Neuronal stem cell (in vitro differentiated cells): ENCODE measurements around the gene PRTG.
"Not testable (repeated sequence)": the region's sequence is repeated elsewhere in the genome, so short reads cannot be mapped to it uniquely, and the experiment has no call there.

Experiments used
- DNase-seq: peaks from one replicate; pipeline ENCODE4 v3.0.0-alpha.2; 2013; ENCODE audit warnings: low spot score
- H2AFZ ChIP-seq: one replicate; pipeline ENCODE4 v1.6.1; 2013; ENCODE audit warnings: mild to moderate bottlenecking, low read length, inconsistent platforms
- H2AK5ac ChIP-seq: 2 replicates; pipeline ENCODE4 v1.6.1; 2013; ENCODE audit warnings: low read depth, mild to moderate bottlenecking, inconsistent platforms, low read length, moderate library complexity, mixed read lengths
- H2BK120ac ChIP-seq: 2 replicates; pipeline ENCODE4 v1.6.1; 2013; ENCODE audit warnings: low read depth, mild to moderate bottlenecking, inconsistent platforms, low read length, moderate library complexity, mixed read lengths
- H2BK12ac ChIP-seq: one replicate; pipeline ENCODE4 v1.6.1; 2013; ENCODE audit warnings: low read length, inconsistent platforms
- H2BK15ac ChIP-seq: 2 replicates; pipeline ENCODE4 v1.6.1; 2013; ENCODE audit warnings: mild to moderate bottlenecking, low read length, inconsistent platforms, mixed read lengths
- H2BK5ac ChIP-seq: one replicate; pipeline ENCODE4 v1.6.1; 2013; ENCODE audit warnings: inconsistent platforms, mild to moderate bottlenecking, low read length, moderate library complexity
- H3K14ac ChIP-seq: one replicate; pipeline ENCODE4 v1.6.1; 2013; ENCODE audit warnings: low read length, inconsistent platforms
- H3K18ac ChIP-seq: 2 replicates; pipeline ENCODE4 v1.6.1; 2013; ENCODE audit warnings: low read length, inconsistent platforms
- H3K23ac ChIP-seq: 2 replicates; pipeline ENCODE4 v1.6.1; 2013; ENCODE audit warnings: low read depth, mild to moderate bottlenecking, mixed read lengths, low read length, inconsistent platforms; ENCODE audit not compliant: poor library complexity
- H3K27ac ChIP-seq: replicated peaks from 3 replicates; pipeline ENCODE4 v1.5.1; 2013; ENCODE audit warnings: low read length, inconsistent platforms
- H3K27me3 ChIP-seq, 3 experiments: 2 replicates each; pipeline ENCODE4 v1.6.1; 2013; ENCODE audit warnings: low read length in 3 of 3, mild to moderate bottlenecking in 2 of 3, inconsistent platforms in 1 of 3, low read depth in 1 of 3, mixed read lengths in 1 of 3, moderate library complexity in 1 of 3; ENCODE audit not compliant: control insufficient read depth in 3 of 3, insufficient read depth in 3 of 3
- H3K36me3 ChIP-seq, 2 donors: replicated peaks in 1 of 2; 2 replicates each; pipeline ENCODE4 v1.6.1; 2013; ENCODE audit warnings: low read length in 2 of 2; ENCODE audit not compliant: control insufficient read depth in 2 of 2, insufficient read depth in 2 of 2
- H3K4ac ChIP-seq: 2 replicates; pipeline ENCODE4 v1.6.1; 2013; ENCODE audit warnings: inconsistent platforms, mild to moderate bottlenecking, low read length, moderate library complexity
- H3K4me1 ChIP-seq, 2 donors: 1 replicate in 1 of 2; 2 replicates in 1 of 2; pipeline ENCODE4 v1.6.1; 2013; ENCODE audit warnings: low read length in 2 of 2, low read depth in 1 of 2; ENCODE audit not compliant: control insufficient read depth in 2 of 2, insufficient read depth in 1 of 2
- H3K4me2 ChIP-seq: one replicate; pipeline ENCODE4 v1.6.1; 2013; ENCODE audit warnings: mild to moderate bottlenecking, low read length, inconsistent platforms; ENCODE audit not compliant: insufficient read depth, poor library complexity, severe bottlenecking
- H3K4me3 ChIP-seq, 2 donors: 2 replicates each; pipeline ENCODE4 v1.5.1; 2013; ENCODE audit warnings: low read length in 2 of 2, mild to moderate bottlenecking in 2 of 2, inconsistent platforms in 1 of 2, moderate library complexity in 1 of 2
- H3K79me1 ChIP-seq: one replicate; pipeline ENCODE4 v1.6.1; 2013; ENCODE audit warnings: low read depth, mild to moderate bottlenecking, inconsistent platforms, low read length, moderate library complexity
- H3K9ac ChIP-seq: one replicate; pipeline ENCODE4 v1.6.1; 2013; ENCODE audit warnings: mild to moderate bottlenecking, low read depth, low read length, inconsistent platforms; ENCODE audit not compliant: poor library complexity
- H3K9me3 ChIP-seq, 2 donors: replicated peaks in 1 of 2; 2 replicates each; pipeline versions ENCODE3 to v1.6.1; 2013; ENCODE audit warnings: low read length in 2 of 2, mild to moderate bottlenecking in 2 of 2, inconsistent platforms in 1 of 2, low read depth in 1 of 2, mixed read lengths in 1 of 2, moderate library complexity in 1 of 2; ENCODE audit not compliant: control insufficient read depth in 2 of 2, insufficient read depth in 1 of 2
- H4K8ac ChIP-seq: one replicate; pipeline ENCODE4 v1.6.1; 2013; ENCODE audit warnings: low read depth, mild to moderate bottlenecking, inconsistent platforms, low read length, moderate library complexity
- H4K91ac ChIP-seq: one replicate; pipeline ENCODE4 v1.6.1; 2013; ENCODE audit warnings: low read length, low read depth, mild to moderate bottlenecking, inconsistent platforms; ENCODE audit not compliant: poor library complexity
- WGBS, 2 donors: extraction: QIAGEN DNeasy Blood & Tissue Kit; methylation state at CpG; one replicate each; pipeline ENCODE4 v1.1.7; 2013; ENCODE audit warnings: missing lambda C conversion rate in 2 of 2, mixed read lengths in 1 of 2; ENCODE audit not compliant: insufficient read length in 2 of 2, insufficient replicate concordance in 1 of 2; ENCODE audit errors: extremely low coverage in 2 of 2; 5-methylcytosine and 5-hydroxymethylcytosine counted together

The PRTG gene

GRCh38 chr15:55786341-55786740 lies 43.4 kb upstream of the PRTG start:
- H4K8ac ChIP-seq, result no peak overlapping the region
- H3K9me3 ChIP-seq, result peaks cover 0 to 11% of the 10 kb centered on the region in 2 donors
- H3K27me3 ChIP-seq, result no peaks in the 10 kb centered on the region
- H3K4me2 ChIP-seq, result no peak overlapping the region
- H3K18ac ChIP-seq, result no peak overlapping the region
- H2AK5ac ChIP-seq, result peak overlapping the region; percentile 9
- WGBS, 2 donors, result no CpG with 5 or more reads among the region's 3 CpGs
- no peak overlapping the region for H2BK12ac ChIP-seq
- H3K36me3 ChIP-seq, result no peaks in the 10 kb centered on the region
- H4K91ac ChIP-seq, result no peak overlapping the region
- H3K27ac ChIP-seq, result peak overlapping the region; percentile 31
- peak overlapping the region; percentile 88 for H2AFZ ChIP-seq
- no peak overlapping the region for H3K4ac ChIP-seq
- DNase-seq, result no peak
- no peaks in the 10 kb centered on the region for H3K79me1 ChIP-seq
- peaks cover 11 to 17% of the 10 kb centered on the region in 2 donors for H3K4me1 ChIP-seq
- H2BK15ac ChIP-seq, result no peak overlapping the region
- peak overlapping the region in 1 of 2 donors; percentile 1 for H3K4me3 ChIP-seq
- no peak overlapping the region for H3K23ac ChIP-seq
- no peak overlapping the region for H3K14ac ChIP-seq
- H3K9ac ChIP-seq, result no peak overlapping the region
- H2BK5ac ChIP-seq, result no peak overlapping the region
- H2BK120ac ChIP-seq, result no peak overlapping the region

GRCh38 chr15:55785593-55785992 lies 42.6 kb upstream of the PRTG start:
- not testable (repeated sequence) for H3K4me3 ChIP-seq, H3K27me3 ChIP-seq, H3K18ac ChIP-seq, H2BK120ac ChIP-seq, H3K14ac ChIP-seq, H3K4me2 ChIP-seq, H2BK12ac ChIP-seq, H3K23ac ChIP-seq, H3K36me3 ChIP-seq, H4K8ac ChIP-seq, H3K4ac ChIP-seq, H3K9me3 ChIP-seq, DNase-seq, H2AK5ac ChIP-seq, H3K79me1 ChIP-seq, H2BK5ac ChIP-seq, H3K9ac ChIP-seq, H4K91ac ChIP-seq, H3K27ac ChIP-seq, H2BK15ac ChIP-seq
- H2AFZ ChIP-seq, result peak overlapping the region; percentile 88
- WGBS, 2 donors, result no CpG with 5 or more reads among the region's 9 CpGs
- peaks cover 11 to 17% of the 10 kb centered on the region in 2 donors for H3K4me1 ChIP-seq

DNA sequence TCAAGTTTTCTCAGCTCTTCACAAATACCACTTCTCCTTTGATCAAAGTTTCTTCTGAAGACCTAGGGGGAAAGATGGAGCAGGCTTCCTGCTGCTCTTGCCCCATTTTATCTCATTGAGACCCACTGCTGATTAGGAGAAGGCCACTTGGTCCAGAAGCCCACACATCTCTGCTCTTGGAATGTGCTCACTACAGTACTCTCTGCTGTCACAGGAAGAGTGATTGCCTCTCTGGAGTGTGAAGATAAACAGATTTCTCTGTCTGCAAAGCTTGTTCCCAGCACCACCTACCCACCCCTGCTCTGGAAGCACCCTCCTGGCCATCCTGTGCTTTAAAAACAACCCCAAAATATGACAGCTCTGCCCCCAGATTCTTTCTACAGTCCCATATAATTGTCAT lies 41.3 kb upstream of the PRTG start:
- Histone ChIP-seq H2BK12ac (no peak overlapping the region), H4K8ac (no peak overlapping the region), H3K18ac (no peak overlapping the region), H2BK120ac (no peak overlapping the region), H2AFZ (no peak overlapping the region), H3K27ac (no peak overlapping the region), H3K36me3 (no peaks in the 10 kb centered on the region), H3K79me1 (no peaks in the 10 kb centered on the region), H3K4me3 (no peak overlapping the region), H3K9ac (no peak overlapping the region), H3K9me3 (peaks cover 2 to 6% of the 10 kb centered on the region in 2 donors), H3K27me3 (no peaks in the 10 kb centered on the region), H3K4me2 (no peak overlapping the region), H3K14ac (no peak overlapping the region), H3K23ac (no peak overlapping the region), H4K91ac (no peak overlapping the region), H2BK15ac (no peak overlapping the region), H2AK5ac (no peak overlapping the region), H3K4ac (no peak overlapping the region), H3K4me1 (peaks cover 11 to 17% of the 10 kb centered on the region in 2 donors), H2BK5ac (no peak overlapping the region)
- DNase-seq, result no peak

DNA sequence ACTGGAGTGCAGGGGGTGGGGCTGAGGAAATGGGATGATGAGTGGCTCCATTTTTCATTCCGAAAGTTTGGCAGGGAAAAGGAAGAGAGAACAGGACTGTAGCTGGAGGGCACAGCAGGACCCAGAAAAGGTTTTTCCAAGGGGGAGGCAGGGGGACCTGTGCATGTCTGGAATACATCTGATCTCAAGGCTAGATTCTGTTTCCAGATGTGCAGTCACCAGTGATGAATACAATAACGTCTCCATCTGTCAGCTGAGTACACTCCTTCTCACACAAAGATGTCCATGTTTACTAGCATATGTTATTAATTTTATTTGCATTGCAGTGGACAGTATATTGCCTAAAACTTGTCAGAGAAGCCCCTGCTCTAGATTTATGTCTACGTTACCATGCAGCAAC lies 39.9 kb upstream of the PRTG start:
- no peak for DNase-seq
- WGBS, 2 donors, result no CpG with 5 or more reads among the region's 3 CpGs
- no peak overlapping the region for H3K4me3 ChIP-seq

More for the DNA sequence above, 39.9 kb upstream of the PRTG start:
- Histone ChIP-seq H4K8ac (no peak overlapping the region), H3K79me1 (no peaks in the 10 kb centered on the region), H2BK12ac (no peak overlapping the region), H2BK5ac (no peak overlapping the region), H3K14ac (no peak overlapping the region), H2AFZ (no peak overlapping the region), H2BK15ac (no peak overlapping the region), H3K4me1 (peaks cover 11 to 17% of the 10 kb centered on the region in 2 donors), H3K27ac (no peak overlapping the region), H3K9ac (no peak overlapping the region), H2BK120ac (no peak overlapping the region), H3K23ac (no peak overlapping the region), H3K4me2 (no peak overlapping the region), H3K9me3 (peaks cover 2 to 4% of the 10 kb centered on the region in 2 donors), H3K18ac (no peak overlapping the region), H3K36me3 (no peaks in the 10 kb centered on the region), H3K4ac (no peak overlapping the region), H2AK5ac (no peak overlapping the region), H3K27me3 (no peaks in the 10 kb centered on the region), H4K91ac (no peak overlapping the region)
